GM21515 (cell line): ENCODE results near the gene TXNL4A.
A peak's percentile ranks its signal among the peaks of the same experiment; 100 is the strongest.
"Not testable (repeated sequence)": the region's sequence is repeated elsewhere in the genome, so short reads cannot be mapped to it uniquely, and the experiment has no call there.

Experiments
- ATAC-seq: cut with Tn5 transposase; IDR thresholded peaks from one replicate; pipeline ENCODE4 v1.9.1; 2021; ENCODE audit not compliant: unreplicated experiment

Gene TXNL4A

DNA sequence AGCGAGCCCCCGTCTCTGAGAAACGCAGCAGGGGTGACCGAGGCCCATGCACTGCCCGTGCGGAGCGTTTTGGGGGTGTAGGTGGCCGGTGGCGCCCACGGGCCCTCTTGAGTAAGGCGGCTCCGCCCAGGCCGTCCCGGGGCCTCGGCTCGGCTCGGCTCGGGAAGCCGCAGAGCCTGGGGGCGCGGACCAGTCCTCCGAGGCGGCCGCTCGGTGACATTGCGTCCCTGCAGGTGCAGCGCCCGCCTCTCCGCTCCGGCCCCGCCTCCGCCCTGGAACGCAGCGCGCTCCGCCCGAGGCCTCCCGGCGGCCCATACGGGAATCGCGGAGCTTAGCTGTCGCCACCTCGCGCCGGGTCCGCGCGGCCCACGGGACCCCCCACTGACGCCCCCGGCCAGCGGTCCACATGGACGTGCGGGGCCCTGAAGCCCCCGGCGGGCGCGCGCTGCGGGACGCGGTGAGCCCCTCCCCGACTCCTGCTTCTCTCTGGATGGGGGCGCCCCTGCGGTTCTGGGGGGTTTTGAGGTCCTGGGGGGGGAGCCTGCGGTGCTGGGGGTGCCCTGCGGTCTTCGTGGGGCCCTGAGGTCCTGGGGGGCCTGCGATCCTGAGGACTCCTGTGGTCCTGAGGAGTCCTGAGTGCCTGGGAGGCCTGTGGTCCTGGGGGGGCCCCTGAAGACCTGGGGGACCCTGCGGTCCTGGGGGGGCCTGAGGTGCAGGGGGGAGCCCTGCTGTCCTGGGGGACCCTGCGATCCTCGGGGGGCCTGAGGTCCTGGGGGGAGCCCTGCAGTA lies 23.8 kb downstream of the TXNL4A start, which contains the start of gene HSBP1L1:
Gene HSBP1L1 (plus strand): TSS at position 314 of the 789 bp plus-strand sequence. CDS start 93 bp downstream, at position 407.
- ATAC-seq: peak; percentile 76

DNA sequence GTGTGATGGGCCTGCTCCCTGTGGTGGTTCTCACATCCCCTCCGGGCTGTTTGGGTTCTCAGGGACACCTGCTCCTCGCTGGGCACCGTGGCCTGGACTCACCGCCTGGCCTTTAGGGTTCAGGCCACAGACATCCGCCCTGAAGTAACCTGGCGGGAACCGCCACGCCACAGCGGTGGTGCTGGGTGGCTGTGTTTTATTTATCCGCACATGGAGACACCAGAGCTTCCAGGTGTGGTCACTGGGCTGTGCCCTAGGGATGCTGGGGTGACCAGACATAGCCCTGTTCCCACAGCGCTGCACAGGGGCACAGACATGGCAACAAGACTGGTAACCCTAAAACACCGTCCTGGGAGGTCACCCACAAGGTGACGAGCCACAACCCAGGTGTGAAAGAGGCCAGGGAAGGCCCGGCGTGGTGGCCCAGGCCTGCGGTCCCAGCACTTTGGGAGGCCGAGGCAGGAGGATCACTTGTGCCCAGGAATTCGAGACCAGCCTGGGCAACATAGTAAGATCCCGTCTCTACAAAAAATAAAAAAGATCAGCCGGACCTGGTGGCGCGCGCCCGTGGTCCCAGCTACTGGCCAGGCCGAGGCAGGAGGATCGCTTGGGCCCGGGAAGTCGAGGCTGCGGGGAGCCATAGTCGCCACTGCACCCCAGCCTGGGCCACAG lies 24.6 kb downstream of the TXNL4A start:
- no peak for ATAC-seq

DNA sequence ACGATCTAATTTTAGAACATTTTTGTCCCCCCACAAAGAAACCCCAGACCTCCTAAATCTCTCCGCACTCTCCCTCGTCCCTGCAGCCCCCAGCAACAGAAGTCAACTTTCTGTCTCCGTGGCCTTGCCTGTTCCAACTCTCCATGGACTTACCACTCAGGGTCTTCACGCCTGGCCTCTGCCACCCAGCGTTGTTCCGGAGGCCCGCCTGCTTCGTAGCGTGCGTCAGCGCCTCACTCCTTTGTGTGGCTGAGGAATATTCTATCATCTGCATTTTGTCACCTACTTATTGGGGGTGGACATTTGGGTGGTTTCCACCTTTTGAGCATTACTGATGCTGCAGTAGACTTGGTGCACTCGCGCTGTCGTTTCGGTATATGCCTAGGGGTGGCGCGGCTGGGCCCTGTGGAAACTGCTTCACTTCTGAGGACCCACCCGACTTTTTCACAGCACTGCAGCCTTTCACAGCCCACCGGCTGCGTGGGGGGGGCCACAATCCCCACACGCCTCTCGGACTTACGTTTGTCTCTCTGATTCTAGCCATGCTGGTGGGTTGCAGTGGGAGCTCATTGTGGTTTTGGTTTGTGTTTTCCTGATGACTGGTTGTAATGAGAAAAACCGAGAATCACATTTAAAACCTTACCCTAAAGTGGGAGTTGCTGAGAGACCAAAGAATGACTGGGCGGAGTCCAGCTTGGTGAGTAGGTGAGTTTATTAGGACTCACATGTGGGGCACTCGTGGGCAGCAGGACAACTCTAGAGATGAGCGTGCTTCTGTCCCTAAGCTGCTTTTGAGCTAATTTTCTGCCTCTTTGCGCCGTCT lies 25.3 kb downstream of the TXNL4A start:
- ATAC-seq: peak; percentile 60

DNA sequence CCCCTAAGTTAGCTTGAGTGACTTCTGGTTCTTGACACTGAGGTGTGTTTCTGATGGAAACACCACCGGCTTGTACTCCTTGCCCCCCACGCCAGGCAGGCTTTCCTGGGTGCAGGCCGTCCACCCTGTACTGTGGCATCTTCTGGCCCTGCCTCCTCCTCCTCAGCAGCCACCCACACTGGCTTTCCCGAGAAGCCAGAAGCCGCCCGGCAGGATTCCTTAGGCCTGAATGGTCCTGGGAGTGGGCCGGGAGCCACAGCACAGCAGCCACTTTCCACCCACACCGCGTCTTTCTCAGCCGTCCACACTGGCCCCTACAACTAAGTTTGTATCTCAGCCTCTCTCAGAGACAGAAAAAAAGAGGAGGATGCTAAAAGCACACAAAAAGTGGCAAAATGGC lies 26.1 kb downstream of the TXNL4A start:
- no peak for ATAC-seq

DNA sequence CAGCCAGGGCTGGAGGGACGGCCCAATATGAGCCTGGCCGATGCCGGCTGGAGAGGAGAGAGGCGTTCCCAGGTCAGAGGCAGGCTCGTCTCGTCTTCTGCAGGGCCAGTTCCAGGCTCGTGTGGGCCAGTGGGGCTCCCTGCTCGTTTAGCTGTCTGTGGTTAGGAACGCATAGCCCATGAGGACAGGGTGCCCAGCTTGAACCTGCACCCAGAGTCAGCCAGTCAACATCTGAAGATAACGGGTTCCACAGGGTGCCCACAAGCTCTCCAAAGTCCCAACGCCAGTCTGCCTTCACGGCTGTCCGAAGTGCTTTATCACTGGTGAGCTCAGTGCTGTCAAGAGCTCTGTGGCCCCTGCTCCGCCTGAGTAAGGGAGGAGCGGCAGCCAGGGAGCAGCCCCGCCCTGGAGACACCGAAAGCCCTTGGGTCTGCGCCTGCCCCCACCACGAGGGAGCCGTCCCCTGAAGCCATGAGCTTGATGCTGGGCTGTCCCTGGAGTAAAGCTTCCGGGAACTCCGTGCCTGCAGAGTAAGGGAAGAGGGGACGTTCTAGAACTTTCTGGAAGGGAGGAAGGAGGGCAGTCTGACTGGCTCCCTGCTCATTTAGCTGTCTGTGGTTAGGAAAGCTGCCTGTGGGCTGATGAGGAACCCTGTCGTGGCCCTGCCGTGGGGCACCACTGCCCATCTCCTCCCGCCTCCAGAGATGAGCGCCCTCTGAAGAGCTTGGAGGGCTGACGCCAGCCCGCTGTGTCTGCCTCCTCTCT lies 26.7 kb downstream of the TXNL4A start:
- no peak for ATAC-seq

DNA sequence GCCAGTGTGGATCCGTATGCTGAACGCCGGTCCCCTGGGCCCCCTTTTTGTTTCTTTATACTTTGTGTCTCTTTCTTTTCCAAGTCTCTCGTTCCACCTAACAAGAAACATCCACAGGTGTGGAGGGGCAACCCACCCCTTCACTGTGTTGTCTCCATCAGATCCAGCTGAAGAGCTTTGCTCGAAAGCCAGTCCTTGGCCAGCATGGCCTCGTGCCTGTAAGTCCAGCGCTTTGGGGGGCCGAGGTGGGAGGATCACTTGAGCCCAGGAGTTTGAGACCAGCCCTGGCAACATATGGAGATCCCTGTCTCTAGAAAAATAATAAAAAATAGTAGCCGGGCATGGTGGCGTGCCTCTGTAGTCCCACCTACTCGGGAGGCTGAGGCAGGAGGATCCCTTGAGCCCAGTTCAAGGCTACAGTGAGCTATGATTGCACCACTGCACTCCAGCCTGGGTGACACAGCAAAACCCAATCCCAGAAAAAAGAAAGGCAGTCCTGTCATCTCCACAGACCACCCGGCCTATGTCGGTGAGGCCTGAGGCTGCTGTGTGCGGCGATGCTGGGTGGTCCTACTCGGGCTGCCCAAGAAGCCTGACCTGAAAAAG lies 27.3 kb downstream of the TXNL4A start:
- ATAC-seq: no peak

DNA sequence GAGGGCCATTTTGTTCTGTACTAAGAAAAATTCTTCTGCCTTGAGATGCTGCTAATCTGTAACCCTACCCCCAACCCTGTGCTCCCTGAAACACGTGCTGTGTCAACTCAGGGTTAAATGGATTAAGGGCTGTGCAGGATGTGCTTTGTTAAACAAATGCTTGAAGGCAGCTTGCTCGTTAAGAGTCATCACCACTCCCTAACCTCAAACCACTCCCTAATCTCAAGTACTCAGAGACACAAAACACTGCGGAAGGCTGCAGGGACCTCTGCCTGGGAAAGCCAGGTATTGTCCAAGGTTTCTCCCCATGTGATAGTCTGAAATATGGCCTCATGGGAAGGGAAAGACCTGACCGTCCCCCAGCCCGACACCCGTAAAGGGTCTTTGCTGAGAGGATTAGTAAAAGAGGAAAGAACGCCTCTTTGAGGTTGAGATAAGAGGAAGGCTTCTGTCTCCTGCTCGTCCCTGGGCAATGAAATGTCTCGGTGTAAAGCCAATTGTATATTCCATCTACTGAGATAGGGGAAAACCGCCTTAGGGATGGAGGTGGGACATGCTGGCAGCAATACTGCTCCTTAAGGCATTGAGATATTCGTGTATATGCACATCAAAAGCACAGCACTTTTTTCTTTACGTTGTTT lies 28.1 kb downstream of the TXNL4A start:
- ATAC-seq: not testable (repeated sequence)

DNA sequence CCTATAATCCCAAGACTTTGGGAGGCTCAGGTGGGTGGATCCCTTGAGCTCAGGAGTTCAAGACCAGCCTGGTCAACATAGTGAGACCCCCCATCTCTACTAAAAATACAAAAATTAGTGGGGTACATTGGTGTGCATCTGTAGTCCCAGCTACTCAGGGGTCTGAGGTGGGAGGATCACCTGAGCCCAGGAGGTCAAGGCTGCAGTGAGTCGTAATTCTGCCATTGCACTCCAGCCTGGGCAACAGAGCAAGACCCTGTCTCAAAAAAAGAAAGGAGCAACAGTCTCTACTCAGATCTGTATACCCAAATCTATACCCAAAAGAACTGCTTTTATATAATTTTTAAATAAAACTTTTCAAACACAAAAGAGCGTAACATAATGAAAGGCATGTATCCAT lies 29.4 kb downstream of the TXNL4A start:
- ATAC-seq: no peak

DNA sequence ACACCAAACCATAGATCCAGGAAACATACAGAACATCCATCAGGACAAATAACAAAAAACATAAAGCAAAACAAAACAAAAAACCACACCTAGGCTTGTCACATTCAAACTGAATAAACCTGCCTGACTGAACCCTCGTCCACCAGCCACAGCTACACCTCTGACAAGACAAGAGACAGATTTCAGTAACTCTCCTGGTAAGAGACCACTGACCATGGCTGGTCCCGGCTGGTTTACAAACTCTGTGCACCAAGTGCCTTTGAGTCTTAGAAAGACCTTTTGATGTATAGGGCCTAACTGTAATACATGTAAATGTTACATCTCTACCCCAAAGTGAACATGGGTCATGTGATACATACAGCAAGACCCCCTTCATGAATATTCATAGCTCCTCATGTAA lies 32.1 kb downstream of the TXNL4A start:
- ATAC-seq: no peak

DNA sequence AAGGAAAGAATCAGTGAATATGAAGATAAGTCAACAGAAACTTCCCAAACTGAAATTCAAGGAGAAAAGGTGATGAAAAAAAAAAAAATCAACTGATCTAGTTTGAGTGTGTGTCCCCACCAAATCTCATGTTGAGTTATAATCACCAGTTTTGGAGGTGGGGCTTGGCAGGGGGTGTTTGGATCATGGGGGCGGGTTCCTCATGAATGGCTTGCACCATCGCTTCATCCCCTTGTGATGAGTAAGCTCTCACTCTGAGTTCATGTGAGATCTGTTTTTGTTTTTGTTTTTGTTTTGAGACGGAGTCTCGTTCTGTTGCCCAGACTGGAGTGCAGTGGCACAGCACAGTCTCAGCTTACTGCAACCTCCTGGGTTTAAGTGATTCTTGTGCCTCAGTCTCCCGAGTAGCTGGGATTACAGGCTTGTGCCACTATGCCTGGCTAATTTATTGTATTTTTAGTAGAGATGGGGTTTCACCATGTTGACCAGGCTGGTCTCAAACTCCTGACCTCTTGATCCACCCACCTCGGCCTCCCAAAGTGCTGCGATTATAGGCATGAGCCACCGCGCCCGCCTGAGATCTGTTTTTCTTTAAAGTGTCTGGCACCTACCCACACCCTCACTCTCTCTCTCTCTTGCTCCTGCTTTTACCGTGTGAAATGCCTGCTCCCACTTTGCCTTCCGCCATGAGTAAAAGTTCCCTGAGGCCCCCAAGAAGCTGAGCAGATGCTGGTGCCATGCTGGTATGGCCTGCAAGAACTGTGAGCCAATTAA lies 32.9 kb downstream of the TXNL4A start:
- ATAC-seq: no peak

DNA sequence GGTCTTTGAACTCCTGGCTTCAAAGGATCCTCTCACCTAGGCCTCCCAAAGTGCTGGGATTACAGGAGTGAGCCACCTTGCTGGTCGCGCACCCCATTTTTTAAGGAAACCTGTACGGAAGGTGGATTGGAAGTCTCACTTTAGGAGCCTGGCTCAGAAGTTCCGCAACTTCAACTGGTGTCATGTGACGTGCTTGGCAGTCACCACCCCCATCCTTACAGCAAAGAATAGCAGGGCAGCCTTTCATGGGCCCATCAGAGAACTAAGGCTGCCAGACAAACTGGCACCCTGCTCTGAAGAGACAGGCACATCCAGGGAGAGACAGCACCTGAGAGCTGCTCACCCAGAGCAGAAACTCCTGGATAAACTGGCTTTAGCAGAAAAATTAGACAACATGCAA lies 33.6 kb downstream of the TXNL4A start:
- no peak for ATAC-seq

DNA sequence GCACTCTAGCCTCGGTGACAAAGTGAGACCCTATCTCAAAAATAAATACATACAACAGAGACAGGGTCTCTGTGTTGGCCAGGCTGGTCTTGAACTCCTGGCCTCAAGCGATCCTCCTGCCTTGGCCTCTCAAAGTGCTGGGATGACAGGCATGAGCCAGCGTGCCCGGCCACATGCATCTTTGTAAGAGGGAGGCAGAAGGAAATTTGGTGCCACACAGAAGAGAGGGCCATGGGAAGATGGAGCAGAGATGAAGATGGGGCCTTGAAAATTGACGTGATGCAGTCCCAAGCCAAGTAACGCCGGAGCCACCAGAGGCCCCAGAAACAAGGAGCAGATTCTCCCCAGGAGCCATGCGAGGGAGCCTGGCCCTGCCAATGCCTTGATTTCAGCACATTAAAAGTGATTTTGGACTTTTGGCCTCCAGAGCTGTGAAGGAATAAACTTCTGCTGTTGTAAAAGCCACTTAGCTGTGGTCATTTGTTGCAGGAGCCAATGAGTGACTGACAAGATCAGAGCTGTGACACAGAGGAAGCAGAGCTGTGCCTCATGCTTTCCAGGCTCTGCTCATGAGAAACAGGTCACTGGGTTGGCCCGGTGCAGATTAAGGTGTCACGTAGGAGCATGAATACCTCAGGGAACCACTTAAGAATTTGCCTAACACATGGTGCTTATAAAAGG lies 34.3 kb downstream of the TXNL4A start:
- ATAC-seq: no peak

DNA sequence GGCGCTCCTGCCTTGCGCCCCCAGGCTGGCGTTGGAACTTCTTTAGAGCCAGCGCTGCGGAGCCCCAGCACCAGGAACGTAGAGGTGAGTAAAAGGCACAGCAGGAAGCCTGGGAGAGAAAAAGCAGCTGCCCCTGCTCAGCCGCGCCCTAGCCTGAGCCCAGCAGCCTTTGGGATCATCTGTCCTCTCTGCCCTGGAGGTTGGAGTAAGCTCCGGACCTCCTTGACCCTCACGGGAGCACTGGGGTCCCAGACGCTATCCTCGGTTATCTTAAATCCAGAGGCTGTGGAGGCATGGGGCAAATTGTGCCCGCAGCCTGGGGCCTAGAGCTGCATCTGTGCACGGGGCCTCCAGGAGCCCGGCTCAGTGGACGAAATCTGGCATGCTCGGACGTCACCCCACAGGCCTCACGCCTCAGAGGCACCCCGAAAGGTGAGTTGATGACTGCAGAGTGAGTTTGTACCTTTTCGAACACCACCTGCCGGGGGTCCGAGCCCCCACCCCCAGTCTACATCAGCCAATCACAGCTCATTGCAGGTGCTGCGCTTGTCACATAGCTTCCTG lies 35.3 kb downstream of the TXNL4A start:
- no peak for ATAC-seq

DNA sequence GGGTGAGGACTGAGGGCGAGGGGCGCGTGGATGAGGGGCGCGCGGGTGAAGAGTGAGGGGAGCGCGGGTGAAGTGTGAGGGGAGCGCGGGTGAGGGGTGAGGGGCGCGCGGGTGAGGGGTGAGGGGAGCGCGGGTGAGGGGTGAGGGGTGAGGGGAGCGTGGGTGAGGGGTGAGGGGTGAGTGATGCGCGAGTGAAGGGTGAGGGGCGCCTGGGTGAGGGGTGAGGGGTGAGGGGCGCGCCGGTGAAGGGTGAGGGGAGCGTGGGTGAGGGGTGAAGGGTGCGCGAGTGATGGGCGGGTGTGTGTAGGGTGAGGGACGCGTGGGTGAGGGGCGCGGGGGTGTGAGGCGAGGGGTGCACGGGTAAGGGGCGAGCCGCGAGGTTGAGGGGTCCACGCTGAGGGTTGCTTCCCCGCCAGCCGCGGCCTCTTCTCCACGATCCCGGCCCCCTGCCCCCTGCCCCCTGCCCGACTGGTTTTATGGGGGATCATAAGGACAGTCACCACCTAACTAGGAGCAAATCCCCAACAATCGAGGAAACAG lies 35.8 kb downstream of the TXNL4A start:
- ATAC-seq: no peak

DNA sequence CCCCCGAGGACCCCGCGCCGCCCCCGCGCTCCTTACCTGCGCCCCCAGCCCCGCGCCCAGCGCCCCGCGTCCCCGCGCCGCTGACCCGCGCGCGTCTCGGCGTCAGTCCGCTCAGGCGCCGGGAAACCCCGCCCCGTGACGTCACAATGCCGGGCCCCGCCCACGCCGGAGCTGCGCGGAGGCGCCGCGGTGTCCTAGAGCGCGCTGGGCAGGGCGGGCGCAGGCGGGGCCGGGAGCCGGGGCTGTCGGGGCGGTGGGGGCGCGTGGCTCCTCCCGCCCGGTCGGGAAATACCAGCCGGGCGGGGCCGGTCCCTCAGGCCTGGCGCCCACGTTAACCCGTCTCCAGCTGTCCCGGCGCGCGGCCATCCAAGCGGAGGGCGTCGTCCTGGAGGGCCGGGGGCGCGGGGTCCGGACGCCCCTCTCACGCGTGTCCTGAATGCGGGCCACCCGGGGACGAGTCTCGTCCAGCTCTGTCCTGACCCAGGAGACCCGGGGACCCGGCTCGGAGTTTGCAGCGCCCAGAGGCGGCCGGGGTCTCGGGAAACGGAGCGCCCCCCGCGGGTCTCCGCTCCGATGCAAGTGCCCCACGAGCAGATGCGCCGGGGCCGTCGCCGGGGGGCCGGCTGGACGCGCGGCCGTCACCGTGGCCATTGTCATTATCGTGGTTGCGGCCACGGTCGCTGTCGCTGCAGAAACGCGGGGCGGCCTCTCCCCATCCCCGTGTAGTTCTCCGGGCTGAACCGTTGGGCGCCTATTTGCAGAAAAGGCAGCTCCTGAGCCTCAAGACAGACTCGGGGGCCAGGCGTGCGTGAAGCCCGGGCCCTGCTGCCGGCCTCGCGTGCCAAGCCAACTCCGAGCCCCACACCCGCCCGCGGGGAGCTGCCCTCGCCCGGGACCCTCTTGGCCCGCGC lies 36.6 kb downstream of the TXNL4A start, which contains the start of gene SLC66A2:
Gene SLC66A2 (minus strand): TSS at position 109 of the 911 bp plus-strand sequence. CDS start 727 bp downstream, outside the sequence.
- ATAC-seq: peak; percentile 84

DNA sequence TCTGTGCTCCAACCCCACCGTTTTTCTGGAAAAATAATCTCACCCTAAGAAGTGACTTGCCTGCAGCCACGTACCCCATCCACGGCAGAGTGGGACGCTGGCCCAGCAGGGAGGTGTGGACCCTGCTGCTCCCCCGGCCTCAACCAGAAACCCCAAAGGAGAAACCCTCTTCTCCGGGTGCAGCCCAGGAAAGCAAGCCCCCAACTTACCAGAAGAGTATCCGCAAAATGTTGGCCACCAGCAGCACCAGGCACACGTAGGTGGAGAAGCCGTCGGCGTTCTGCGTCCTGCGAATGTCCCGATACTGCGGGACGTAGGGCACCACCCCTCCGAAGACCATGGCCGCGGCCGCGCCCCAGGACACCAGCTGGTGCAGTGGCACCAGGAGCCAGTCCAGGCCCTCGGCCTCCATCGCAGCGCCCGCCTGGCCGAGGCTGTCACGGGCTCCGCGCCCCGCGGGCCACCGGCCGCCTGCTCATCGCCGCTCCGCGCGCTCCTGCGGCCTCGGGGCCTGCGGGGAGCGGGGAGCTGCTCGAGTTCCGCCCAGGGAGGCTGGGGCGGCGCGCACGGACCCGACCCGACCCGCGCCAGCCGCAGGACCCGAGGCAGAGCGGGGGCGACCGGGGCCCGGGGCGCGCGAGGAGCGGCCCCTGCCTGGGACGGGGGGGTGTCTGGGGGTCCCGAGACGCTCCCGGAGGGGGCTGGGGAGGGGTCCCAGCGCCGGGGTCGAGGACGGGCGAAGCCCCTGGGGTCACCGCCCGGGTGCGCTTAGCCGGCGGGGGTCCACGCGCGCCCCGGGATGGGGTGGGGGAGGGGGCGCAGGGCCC lies 37.6 kb downstream of the TXNL4A start:
- peak; percentile 33 for ATAC-seq
